ENCODE data around the gene PLEKHJ1. TPM values are rescaled to one million over a fixed set of nuclear protein-coding genes. Genes with fewer than 3 reads are reported as not detected.

The PLEKHJ1 gene
- total and polyA plus RNA-seq, 12 donors: 18.1 to 89.5 (median 71.7) TPM

GRCh38 chr19:2213799-2214198 is 22.3 kb downstream of the PLEKHJ1 start:
- DNase-seq: no peak
- Histone ChIP-seq H3K4me1 (replicated peaks in 1 of 2) (peaks cover 0 to under 1% of the 10 kb centered on the region in 2 donors), H3K4me3 (no peak overlapping the region), H3K27ac (no peak overlapping the region), H3K9me3 (replicated peaks in 1 of 3) (no peaks in the 10 kb centered on the region), H3K27me3 (no peaks in the 10 kb centered on the region), H3K36me3 (replicated peaks in 1 of 2) (peaks cover 0 to 88% of the 10 kb centered on the region in 2 donors)
- whole genome bisulfite sequencing, 4 donors: 87 to 93% (median 89%) methylated on average over 8 to 26 of the region's 26 CpGs
- TF ChIP-seq CTCF (IDR thresholded peaks at IDR 0.05): no peak
- no peak for TF ChIP-seq POLR2A (IDR thresholded peaks at IDR 0.05)
- intact Hi-C loops (cut with DNase I): no loop called here

- no peak for DNase-seq
- H3K36me3 ChIP-seq (replicated peaks in 1 of 2): peaks cover 0 to 84% of the 10 kb centered on the region in 2 donors
- no peaks in the 10 kb centered on the region for H3K27me3 ChIP-seq
- TF ChIP-seq CTCF (IDR thresholded peaks at IDR 0.05): no peak
- no peak for TF ChIP-seq POLR2A (IDR thresholded peaks at IDR 0.05)
- no peaks in the 10 kb centered on the region for H3K9me3 ChIP-seq (replicated peaks in 1 of 3)
- H3K4me3 ChIP-seq: no peak overlapping the region
- 91 to 94% (median 92%) methylated on average over 13 to 21 of the region's 21 CpGs for WGBS, 4 donors
- H3K4me1 ChIP-seq (replicated peaks in 1 of 2): peaks cover 0 to 4% of the 10 kb centered on the region in 2 donors
- intact Hi-C loops (cut with DNase I): no loop called here
- H3K27ac ChIP-seq: no peak overlapping the region
Observed at GRCh38 chr19:2212861-2213711, 23.0 kb downstream of the PLEKHJ1 start.

- Histone ChIP-seq H3K9me3 (replicated peaks in 1 of 3) (no peaks in the 10 kb centered on the region), H3K27me3 (no peaks in the 10 kb centered on the region), H3K4me1 (replicated peaks in 1 of 2) (peaks cover 0 to 4% of the 10 kb centered on the region in 2 donors), H3K4me3 (no peak overlapping the region), H3K27ac (no peak overlapping the region), H3K36me3 (replicated peaks in 1 of 2) (peaks cover 0 to 79% of the 10 kb centered on the region in 2 donors)
- intact Hi-C loops (cut with DNase I): no loop called here
- TF ChIP-seq POLR2A (IDR thresholded peaks at IDR 0.05) (no peak), CTCF (IDR thresholded peaks at IDR 0.05) (no peak)
- WGBS, 4 donors: 92 to 97% (median 93%) methylated on average over 7 to 33 of the region's 33 CpGs
- no peak for DNase-seq
Observed at GRCh38 chr19:2210987-2211740, 25.0 kb downstream of the PLEKHJ1 start.

GRCh38 chr19:2210206-2210605 is 25.9 kb downstream of the PLEKHJ1 start:
- Histone ChIP-seq H3K27ac (no peak overlapping the region), H3K4me1 (replicated peaks in 1 of 2) (peaks cover 0 to 4% of the 10 kb centered on the region in 2 donors), H3K36me3 (replicated peaks in 1 of 2) (peaks cover 0 to 69% of the 10 kb centered on the region in 2 donors), H3K9me3 (replicated peaks in 1 of 3) (no peaks in the 10 kb centered on the region), H3K27me3 (no peaks in the 10 kb centered on the region), H3K4me3 (no peak overlapping the region)
- intact Hi-C loops (cut with DNase I): no loop called here
- TF ChIP-seq CTCF (IDR thresholded peaks at IDR 0.05): no peak
- no peak for TF ChIP-seq POLR2A (IDR thresholded peaks at IDR 0.05)
- no peak for DNase-seq
- WGBS, 4 donors: 91 to 94% (median 93%) methylated on average over 6 to 21 of the region's 21 CpGs

All from adrenal gland (tissue), 12 donors.